Activated CD4-positive, alpha-beta T cell treated with anti-CD3 and anti-CD28 coated beads, Interleukin-2, amount 50 U/mL, for 48 hours (primary cell): ENCODE data around the gene GATAD2B.
"Not testable (repeated sequence)": the region's sequence is repeated elsewhere in the genome, so short reads cannot be mapped to it uniquely, and the experiment has no call there.

Experiments used
- DNase-seq, 2 experiments: peaks; one replicate each; pipeline ENCODE4 v3.0.0-alpha.2; 2020

The GATAD2B gene

DNA sequence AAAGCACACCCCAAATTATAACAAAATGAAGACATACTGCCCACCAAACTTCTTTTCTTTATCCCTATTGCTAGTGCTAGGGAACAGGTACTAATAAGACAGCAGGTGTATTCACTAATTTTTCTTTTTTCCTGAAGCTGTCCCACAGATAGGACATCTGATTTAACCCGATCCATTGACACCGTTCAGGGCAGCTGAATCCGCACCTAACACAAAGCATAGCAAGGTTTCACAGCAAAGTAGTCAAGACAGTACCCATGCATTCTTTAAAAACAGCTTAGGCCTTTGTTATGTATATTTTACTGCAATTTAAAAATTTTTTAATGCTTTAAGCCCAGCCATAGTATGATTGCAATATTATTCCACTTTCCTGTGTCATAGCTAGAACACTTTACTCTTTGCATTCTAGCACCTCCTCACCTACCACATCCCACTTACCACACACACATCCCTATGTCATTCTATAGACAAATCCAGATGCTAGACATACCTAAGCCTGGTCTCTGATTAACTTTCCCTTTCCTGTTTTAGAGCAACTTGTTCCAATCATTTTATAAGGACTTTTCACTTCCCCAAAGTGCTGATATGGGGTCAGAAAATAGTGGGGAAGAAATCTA lies 40.4 kb downstream of the GATAD2B start:
- no peak for DNase-seq

DNA sequence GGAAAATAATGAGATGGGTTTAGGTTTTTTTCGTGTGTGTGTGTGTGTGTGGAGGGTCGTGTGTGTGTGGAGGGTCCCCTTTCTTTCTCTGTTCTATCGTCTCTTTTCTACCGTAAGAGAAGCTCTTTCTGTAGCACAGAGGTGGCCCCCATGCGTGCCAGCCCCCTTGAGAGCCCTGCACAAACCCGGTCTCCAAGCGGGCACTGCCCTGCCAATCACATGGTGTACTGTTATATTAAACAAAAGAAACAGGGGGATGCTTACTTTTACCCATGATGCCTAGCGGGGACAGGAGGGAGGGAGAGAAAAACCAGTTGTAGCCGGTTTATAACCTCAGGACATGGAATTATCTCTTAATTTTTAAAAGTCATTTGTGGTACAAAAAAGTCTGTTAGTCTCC lies 41.0 kb downstream of the GATAD2B start:
- DNase-seq: no peak

DNA sequence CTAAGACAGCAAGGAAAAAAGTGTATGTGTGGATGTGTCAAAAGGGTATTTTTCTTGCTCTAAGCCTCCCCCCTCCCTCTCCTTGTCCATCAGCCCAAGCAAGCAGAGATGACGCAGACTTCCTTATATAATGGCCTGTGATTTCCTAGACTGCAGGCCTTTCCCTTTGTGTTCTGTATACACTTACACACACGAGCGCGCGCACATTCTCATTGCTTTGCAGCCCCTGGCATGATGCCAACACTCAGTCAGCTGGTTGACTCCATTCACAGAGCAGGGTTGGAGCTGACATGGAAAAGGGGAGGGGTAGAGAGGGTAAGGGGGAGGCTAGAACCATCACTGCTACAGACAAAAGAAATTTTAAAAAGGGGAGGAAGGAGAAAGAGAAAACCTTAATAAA lies 41.8 kb downstream of the GATAD2B start:
- peak; percentile 17 to 21 for DNase-seq

DNA sequence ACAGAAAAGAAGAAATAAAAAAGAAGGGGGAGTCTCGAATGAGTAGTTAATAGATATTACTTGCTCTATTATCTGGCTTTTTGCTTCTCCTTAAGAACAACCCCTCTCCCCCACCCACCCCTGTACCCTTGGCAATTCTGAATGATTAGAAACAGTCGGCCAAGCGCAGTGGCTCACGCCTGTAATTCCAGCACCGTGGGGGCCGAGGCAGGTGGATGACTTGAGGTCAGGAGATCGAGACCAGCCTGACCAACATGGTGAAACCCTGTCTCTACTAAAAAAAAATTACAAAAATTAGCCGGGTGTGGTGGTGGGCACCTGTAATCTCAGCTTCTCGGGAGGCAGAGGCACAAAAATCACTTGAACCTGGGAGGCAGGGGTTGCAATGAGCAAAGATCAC lies 42.7 kb downstream of the GATAD2B start:
- no peak for DNase-seq

DNA sequence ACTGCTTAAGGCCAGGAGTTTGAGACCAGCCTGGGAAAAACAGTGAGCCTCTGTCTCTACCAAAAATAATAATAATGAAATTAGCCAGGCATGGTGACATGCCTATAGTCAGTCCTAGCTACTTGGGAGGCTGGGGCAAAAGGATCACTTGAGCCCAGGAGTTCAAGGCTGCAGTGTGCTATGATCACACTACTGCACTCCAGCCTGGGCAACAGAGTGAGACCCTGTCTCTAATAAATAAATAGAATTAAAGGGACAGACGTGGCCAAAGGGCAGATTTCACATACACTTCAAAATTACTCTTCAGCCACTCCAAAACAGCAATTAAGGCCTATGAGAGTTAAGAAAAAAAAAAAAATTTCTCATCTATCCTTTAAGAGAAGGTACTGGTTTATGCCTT lies 45.7 kb downstream of the GATAD2B start:
- DNase-seq: no peak

DNA sequence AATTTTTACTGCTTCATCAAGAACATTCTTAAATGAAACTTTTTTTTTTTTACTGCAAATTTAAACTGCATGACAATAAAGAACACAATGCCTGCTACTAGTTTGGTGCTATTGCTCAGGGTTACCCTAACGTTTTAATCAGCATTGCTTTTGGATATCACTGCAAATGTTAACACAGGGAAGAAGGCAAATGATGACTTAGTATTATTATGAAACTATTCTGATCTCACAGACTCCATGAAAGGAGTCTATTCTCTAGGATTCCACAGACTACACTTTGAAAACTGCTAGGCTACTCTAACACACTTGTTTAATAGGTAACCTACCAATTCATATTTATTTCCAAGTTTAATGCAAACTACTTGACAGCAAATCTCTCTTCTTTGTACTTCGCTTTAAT lies 49.8 kb downstream of the GATAD2B start:
- DNase-seq: no peak

DNA sequence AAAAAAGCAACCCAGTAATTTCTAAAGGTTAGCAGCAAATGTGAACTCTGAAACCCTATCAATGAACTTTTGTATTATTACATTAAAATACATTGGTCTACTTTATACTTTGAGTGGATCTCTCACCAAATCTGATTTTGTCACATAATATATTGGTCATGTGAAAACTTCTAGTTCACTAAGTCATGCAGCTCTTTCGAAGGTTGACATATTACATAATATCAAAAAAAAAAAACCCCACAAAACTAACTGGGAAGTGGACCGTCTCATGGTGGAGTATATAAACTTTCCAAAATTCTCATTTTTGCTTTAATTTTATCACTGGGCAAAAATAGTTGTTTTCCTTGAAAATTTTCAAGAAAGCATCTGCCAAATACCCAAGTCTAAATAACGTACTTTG lies 50.4 kb downstream of the GATAD2B start:
- no peak for DNase-seq

DNA sequence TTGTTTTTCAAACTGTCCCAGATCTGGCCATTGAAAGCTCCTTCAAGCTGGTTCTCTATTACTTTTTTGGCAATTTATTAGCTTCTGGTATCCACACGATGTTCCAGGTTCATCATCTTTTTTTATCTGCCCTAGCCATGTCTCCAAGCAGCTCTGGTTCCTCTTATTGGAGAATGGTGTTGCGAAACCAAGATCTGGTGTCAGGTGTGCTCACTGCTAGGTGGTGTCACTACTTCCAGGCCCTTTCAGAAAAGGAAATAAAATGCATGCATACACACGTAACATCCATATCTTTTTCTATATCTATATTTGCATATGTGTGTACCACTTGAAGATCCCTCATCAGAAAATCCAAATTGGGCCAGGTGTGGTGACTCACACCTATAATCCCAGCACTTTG lies 53.3 kb downstream of the GATAD2B start:
- no peak for DNase-seq

DNA sequence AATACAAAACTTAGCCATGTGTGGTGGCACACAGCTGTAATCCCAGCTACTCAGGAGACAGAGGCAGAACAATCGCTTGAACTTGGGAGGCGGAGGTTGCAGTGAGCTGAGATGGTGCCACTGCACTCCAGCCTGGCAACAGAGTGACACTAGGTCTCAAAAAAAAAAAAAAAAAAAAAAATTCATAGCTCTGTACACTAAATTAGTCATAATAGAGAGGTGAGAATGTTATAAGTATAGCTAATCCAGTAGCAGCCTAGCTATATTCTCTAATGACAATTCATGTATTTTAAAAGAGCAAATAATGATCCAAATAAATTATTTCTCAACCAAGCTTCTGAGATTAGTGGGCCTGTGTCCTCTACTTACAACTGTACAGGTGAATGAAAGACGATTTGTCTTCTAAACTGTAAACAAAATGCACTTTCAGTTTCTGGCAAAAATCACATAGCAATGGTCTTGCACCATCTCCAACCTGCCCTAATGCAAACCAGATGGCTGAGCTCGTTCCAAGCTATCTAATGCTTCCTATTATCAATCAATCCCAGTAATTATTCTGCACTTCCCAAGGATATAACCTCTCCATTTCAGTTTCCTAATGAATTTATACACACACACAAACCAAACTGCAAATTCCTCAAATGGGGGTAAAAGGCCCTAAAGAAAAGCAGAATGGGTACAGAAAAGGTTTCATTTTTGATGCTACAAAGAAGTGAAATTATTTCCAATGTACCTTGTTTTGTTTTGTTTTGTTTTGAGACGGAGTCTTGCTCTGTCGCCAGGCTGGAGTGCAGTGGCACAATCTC lies 56.5 kb downstream of the GATAD2B start:
- DNase-seq: no peak

DNA sequence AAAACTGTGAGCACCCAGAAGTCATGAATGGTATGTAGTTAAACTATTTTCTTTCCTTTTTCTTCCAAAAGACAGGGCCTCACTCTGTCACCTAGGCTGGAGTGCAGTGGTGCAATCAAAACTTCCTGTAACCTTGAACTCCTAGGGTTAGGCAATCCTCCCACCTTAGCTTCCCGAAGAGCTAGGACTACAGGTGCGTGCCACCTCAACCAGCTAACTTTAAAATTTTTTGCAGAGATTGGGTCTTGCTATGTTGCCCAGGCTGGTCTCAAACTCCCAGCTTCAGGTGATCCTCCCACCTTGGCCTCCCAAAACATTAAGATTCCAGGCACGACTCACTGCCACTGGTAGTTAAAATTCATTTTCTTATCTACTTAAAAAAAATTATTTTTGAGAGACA lies 62.5 kb downstream of the GATAD2B start:
- DNase-seq: no peak

DNA sequence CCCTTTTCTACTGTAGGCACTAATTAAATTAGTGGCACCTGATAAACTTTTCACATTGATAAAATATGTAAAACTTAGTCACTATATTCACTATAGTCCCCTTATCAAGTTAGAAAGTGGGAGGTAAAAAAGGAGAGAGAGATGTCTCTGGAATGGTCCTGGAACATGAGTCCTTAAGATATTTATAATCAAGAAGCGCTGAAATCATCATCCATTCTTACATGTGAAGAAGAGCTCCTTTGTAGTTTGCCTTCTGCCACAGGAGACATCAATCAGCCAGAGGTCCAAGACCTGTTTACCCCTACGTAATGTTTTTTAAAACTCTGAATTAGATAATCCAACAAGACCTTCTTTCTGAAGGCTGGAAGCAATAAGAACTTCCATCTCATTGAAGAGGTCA lies 65.3 kb downstream of the GATAD2B start:
- DNase-seq: no peak

DNA sequence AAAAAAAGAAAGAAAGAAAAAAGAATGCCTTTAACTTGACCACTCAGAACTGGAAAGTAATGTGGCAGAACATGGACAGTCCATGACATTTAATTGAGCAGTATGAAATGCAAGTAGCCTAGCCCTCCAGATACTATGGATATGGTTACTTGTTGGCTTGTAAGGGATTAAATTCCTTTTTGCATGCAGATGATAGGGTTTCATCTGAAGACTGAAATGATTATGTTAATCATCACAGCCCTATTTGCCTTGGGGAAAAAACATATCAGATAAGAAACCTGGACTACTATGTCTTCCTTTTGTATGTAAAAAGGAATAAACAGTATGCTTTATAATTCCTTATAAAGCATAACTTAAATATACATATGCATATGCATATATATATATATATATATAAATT lies 66.0 kb downstream of the GATAD2B start:
- DNase-seq: no peak

DNA sequence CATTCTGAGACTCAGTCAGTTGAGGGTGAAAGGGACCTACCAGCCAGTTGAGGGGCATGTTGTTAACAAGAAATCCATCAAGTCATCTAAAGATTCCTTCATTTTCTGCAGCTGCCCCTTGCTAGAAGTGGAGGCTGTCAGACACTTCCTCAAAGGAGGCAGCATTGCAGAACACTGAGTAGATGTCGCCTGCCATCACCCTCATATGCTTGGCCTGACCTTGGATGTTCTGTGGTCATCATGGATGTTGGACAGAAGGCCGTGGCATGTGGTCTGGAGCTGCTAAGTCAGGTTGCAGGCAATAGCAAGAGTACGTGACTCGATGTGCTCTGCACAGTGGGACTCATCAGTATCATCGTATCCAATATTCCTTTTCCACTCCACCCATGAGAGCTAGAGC lies 70.6 kb downstream of the GATAD2B start:
- DNase-seq: no peak

DNA sequence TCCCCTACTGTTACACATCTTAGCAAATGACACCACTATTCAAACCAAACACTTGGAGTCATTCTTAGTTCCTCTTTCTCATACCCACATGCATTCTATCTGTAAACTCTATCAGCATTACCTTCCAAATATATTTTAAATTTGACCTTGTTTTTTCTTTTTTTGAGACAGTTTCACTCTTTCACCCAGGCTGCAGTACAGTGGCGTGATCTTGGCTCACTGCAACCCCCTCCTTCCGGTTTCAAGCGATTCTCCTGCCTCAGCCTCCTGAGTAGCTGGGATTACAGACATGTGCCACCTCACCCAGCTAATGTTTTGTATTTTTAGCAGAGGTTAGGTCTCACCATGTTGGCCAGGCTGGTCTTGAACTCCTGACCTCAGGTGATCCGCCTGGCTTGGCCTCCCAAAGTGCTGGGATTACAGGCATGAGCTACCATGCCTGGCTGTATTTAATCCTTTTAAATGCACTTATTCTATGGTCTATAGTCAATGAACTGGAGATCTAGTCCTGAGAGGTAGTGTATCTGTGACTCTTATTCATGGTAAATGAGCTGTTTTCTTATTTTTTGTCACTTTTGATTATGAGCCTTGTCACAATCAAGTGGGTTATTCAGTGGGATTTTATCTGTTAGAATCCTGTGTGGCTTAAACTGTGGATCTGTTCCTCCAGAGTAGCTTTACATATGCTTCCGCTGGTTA lies 73.1 kb downstream of the GATAD2B start:
- peak; percentile 10 to 40 for DNase-seq

DNA sequence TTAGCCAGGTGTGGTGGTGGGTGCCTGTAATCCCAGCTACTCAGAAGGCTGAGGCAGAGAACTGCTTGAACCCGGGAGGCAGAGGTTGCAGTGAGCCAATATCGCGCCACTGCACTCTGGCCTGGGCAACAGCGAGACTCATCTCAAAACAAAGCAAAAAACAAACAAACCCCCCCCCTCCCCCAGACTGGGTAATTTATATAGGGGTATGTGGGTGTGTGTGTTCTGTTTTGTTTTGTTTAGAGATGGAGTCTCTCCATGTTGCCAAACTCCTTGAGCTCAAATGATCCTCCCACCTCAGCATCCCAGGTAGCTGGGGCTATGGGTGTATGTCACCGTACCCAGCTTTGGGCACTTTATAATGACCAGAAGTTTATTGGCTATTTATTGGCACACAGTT lies 74.0 kb downstream of the GATAD2B start:
- no peak for DNase-seq

DNA sequence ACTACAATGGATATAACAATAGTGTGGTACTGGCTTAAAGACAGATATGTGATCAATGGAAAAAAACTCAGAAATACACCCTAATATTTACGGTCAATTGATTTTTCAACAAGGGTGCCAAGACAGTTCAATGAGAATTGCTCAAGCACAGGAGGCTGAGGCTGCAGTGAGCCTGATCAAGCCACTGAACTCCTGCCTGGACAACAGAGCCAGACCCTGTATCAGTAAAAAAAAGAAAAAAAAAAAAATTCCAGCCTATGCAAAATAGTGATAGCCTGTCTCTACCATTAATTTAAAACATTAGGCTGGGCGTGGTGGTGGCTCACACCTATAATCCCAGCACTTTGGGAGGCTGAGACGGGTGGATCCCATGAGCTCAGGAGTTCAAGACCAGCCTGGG lies 77.6 kb downstream of the GATAD2B start:
- no peak for DNase-seq

DNA sequence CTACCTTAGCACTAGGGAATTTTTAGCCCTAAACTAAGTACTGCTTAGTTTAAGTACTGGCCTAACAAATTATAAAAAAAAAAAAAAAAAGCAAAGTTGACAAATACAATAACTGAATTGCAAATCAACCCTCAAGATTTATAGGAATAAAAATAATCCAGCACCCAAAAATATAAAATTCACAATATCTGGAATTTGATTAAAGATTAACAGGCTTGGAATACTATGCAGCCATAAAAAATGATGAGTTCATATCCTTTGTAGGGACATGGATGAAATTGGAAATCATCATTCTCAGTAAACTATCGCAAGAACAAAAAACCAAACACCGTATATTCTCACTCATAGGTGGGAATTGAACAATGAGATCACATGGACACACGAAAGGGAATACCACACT lies 78.4 kb downstream of the GATAD2B start:
- DNase-seq: not testable (repeated sequence)

DNA sequence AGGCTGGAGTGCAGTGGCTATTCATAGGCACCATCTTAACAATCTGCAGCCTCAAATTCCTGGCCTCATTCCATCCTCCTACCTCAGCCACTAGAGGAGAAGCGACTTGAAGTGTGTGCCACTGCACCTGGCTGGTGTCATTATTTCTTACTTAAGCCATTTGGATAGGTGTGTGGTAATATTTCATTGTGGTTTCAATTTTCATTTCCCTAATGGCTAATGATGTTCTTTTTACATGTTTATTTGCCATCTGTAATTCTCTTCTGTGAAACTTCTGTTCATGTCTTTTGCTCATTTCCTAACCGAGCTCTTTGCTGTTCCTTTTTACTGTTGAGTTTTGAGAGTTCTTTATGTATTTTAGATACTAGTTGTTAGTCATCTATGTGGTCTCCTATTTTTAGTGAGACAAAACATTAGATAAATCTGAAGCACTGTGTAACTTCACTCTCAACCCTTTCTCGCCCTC lies 80.7 kb downstream of the GATAD2B start:
- no peak for DNase-seq

DNA sequence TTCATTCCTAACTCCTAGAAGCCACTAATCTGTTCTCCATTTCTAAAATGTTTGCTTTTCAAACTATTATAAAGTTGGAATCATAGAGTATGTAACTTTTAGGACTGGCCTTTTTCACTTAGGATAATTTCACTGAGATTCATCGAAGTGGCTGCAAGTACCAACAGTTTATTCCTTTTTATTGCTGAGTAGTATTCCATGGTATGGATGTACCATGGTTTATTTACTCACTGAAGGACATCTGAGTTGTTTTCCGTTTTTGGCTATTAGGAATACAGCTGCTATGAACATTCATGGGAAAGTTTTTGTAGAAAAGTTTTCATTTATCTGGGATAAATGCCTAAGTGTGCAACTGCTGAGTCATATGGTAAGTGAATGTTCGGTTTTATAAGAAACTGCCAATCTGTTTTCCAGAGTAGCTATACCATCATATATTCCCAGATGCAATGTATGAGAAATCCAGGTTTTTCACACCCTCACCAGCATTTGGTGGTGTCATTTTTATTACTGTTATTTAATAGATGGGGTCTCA lies 81.2 kb downstream of the GATAD2B start:
- DNase-seq: no peak

DNA sequence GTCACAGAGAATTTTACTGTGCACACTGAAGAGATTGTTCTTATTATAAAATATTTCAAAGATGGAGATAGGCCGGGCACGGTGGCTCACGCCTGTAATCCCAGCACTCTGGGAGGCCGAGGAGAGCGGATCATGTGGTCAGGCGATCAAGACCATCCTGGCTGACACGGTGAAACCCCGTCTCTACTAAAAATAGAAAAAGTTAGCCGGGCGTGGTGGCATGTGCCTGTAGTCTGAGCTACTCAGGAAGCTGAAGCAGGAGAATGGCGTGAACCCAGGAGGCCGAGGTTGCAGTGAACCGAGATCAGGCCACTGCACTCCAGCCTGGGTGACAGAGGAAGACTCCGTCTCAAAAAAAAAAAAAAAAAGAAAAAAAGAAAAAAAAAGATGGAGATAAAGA lies 82.0 kb downstream of the GATAD2B start:
- not testable (repeated sequence) for DNase-seq

DNA sequence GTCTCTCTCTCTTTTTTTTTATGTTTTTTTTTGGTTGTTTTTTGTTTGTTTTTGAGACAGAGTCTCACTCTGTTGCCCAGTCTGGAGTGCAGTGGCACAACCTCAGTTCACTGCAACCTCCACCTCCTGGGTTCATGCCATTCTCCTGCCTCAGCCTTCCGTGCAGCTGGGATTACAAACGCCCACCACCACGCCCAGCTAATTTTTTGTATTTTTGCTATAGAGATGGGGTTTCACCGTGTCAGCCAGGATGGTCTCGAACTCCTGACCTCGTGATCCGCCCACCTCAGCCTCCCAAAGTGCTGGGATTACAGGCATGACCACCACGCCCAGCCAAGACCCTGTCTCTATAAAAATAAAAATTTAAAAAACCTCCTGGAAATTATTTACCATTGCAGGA lies 88.8 kb downstream of the GATAD2B start:
- DNase-seq: not testable (repeated sequence)

DNA sequence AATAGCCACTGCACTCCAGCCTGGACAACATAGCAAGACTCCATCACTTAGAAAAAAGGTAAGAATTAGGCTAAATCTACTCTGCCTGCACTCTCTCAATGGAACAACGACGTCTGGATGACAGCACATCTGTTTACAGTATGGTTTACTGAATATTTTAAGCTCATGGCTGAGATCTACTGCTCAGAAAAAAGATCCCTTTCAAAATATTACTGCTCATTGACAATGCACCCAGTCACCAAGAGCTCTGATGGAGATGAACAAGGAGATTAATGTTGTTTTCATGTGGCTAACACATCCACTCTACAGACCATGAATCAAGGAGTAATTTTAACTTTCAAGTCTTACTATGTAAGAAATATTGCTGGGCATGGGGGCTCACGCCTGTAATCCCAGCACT lies 89.6 kb downstream of the GATAD2B start:
- DNase-seq: no peak

DNA sequence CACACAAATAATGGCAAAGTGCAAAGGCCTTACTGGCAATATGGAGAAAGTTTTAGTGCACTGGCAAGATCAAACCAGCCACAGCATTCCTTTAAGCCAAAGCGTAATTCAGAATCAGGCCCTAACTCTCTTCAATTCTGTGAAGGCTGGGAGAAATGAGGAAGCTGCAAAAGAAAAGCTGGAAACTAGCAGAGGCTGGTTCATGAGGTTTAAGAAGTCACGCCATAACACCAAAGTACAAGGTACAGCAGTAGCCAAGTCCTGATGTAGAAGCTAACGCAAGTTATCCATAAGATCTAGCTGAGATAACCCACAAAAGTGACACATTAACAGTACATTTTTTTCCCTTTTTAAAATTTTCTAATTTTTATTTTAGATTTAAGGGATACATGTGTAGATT lies 90.5 kb downstream of the GATAD2B start:
- no peak for DNase-seq

DNA sequence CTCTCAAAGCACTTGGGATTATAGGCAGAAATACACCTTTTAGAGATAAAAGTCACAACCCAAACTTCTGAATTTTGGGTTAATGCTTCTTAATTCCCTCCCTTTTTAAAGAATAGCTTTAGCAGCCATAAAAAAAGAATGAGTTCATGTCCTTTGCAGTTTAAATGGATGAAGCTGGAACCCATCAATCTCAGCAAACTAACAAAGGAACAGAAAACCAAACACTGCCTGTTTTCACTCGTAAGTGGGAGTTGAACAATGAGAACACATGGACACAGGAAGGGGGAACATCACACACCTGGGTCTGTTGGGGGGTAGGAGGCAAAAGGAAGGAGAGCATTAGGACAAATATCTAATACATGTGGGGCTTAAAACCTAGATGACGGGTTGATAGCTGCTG lies 91.7 kb downstream of the GATAD2B start:
- no peak for DNase-seq
